Endothelial cell of umbilical vein (primary cell): ENCODE results near the gene PAFAH2. TPM values are rescaled to one million over a fixed set of nuclear protein-coding genes. Genes with fewer than 3 reads are reported as not detected.

Experiments used
- BruUV-seq: library from RNA; stranded (reverse); fragments of 400-500 nt; replicated peaks from 2 replicates; lab custom pipeline; 2021; lab: Mats Ljungman, UMichigan
- CTCF ChIA-PET: fragments of 300-600, 350-600 bp; sonication (Branson Sonifier 250); formaldehyde crosslinking; loops from one replicate; lab custom pipeline; 2021; ENCODE audit warnings: antibody characterized with exemption, inconsistent platforms; lab: Charles Lee
- POLR2A ChIA-PET: fragments of 300-600, 350-600 bp; sonication (Branson Sonifier 250); formaldehyde crosslinking; loops from one replicate; lab custom pipeline; 2021; ENCODE audit warnings: antibody characterized with exemption, inconsistent platforms; lab: Charles Lee
- DNase-seq: peaks from one replicate; pipeline ENCODE4 v3.0.0-alpha.2; 2011; ENCODE audit warnings: low read depth, low spot score
- FAIRE-seq: peaks from 2 replicates; lab custom pipeline; 2011; peaks lifted over from hg19 to GRCh38; lab: Jason Lieb, UNC
- H2AFZ ChIP-seq: 2 replicates; pipeline ENCODE4 v1.6.0; 2012; ENCODE audit warnings: low read depth, low read length, control low read depth, inconsistent platforms
- H3K27ac ChIP-seq: 2 replicates; pipeline ENCODE4 v1.5.1; 2011; ENCODE audit warnings: low read depth, mild to moderate bottlenecking, control low read depth, low read length, moderate library complexity; ENCODE audit not compliant: insufficient read depth
- H3K27me3 ChIP-seq, 2 experiments: 2 replicates each; pipeline versions ENCODE4 v1.6.0 to v1.6.1; 2011; ENCODE audit warnings: low read length in 2 of 2, mixed read lengths in 1 of 2; ENCODE audit not compliant: control insufficient read depth in 2 of 2, insufficient read depth in 2 of 2
- H3K36me3 ChIP-seq, 2 experiments: 2 replicates in 1 of 2; 3 replicates in 1 of 2; pipeline ENCODE4 v1.5.1; 2011; ENCODE audit warnings: low read length in 2 of 2, mild to moderate bottlenecking in 1 of 2, moderate library complexity in 1 of 2; ENCODE audit not compliant: control insufficient read depth in 2 of 2, insufficient read depth in 2 of 2; ENCODE audit errors: extremely low read depth in 1 of 2
- H3K4me1 ChIP-seq: 3 replicates; pipeline ENCODE4 v1.5.1; 2011; ENCODE audit warnings: mild to moderate bottlenecking, low read length; ENCODE audit not compliant: control insufficient read depth, insufficient read depth; ENCODE audit errors: extremely low read depth
- H3K4me2 ChIP-seq: 2 replicates; pipeline ENCODE4 v1.6.1; 2011; ENCODE audit warnings: low read length, control low read depth, mixed read lengths; ENCODE audit not compliant: insufficient read depth
- H3K4me3 ChIP-seq, 3 experiments: fragments of 200-600 bp in 1 of 3; sonication (generic), shearing (Covaris generic) in 1 of 3; replicated peaks in 1 of 3; 2 replicates each; pipeline ENCODE4 v1.5.1; 2011 to 2016; ENCODE audit warnings: control low read depth in 3 of 3, low read length in 3 of 3, mild to moderate bottlenecking in 2 of 3, inconsistent platforms in 1 of 3, low read depth in 1 of 3, moderate library complexity in 1 of 3; ENCODE audit not compliant: insufficient read depth in 1 of 3
- H3K79me2 ChIP-seq: 2 replicates; pipeline ENCODE4 v1.6.0; 2012; ENCODE audit warnings: low read length, inconsistent platforms; ENCODE audit not compliant: control insufficient read depth, insufficient read depth
- H3K9ac ChIP-seq: replicated peaks from 2 replicates; pipeline ENCODE3; 2011; ENCODE audit warnings: low read length, control low read depth; ENCODE audit not compliant: insufficient read depth; ENCODE audit errors: extremely low read depth
- H3K9me1 ChIP-seq: replicated peaks from 3 replicates; pipeline ENCODE4 v1.6.0; 2011; ENCODE audit warnings: mild to moderate bottlenecking, low read length; ENCODE audit not compliant: control insufficient read depth, insufficient read depth; ENCODE audit errors: extremely low read depth
- H3K9me3 ChIP-seq: replicated peaks from 2 replicates; pipeline ENCODE4 v1.5.1; 2012; ENCODE audit warnings: low read length, inconsistent platforms; ENCODE audit not compliant: control insufficient read depth, insufficient read depth
- H4K20me1 ChIP-seq: replicated peaks from 2 replicates; pipeline ENCODE3; 2011; ENCODE audit warnings: mild to moderate bottlenecking, low read length; ENCODE audit not compliant: control insufficient read depth, insufficient read depth; ENCODE audit errors: extremely low read depth
- EZH2 ChIP-seq: IDR thresholded peaks from 2 replicates; pipeline ENCODE4 v1.6.1; 2012; ENCODE audit warnings: borderline replicate concordance, low read depth, mild to moderate bottlenecking, moderate library complexity, low read length, inconsistent platforms; ENCODE audit not compliant: severe bottlenecking
- FOS ChIP-seq: IDR thresholded peaks from 2 replicates; pipeline ENCODE4 v1.6.1; 2011; ENCODE audit warnings: mild to moderate bottlenecking, low read length, moderate library complexity, borderline replicate concordance; ENCODE audit not compliant: insufficient read depth
- GATA2 ChIP-seq: IDR thresholded peaks from 2 replicates; pipeline ENCODE4 v1.7.0; 2011; ENCODE audit warnings: low read depth, mild to moderate bottlenecking, moderate library complexity, mixed read lengths, low read length; ENCODE audit not compliant: insufficient read length, insufficient read depth
- JUN ChIP-seq: IDR thresholded peaks from 2 replicates; pipeline ENCODE4 v1.6.1; 2011; ENCODE audit warnings: borderline replicate concordance, low read depth; ENCODE audit not compliant: insufficient read length, insufficient read depth
- MYC ChIP-seq: IDR thresholded peaks from one replicate; pipeline ENCODE4 v1.6.1; 2011; ENCODE audit warnings: mild to moderate bottlenecking, low read depth, low read length
- POLR2A ChIP-seq: IDR thresholded peaks from 2 replicates; pipeline ENCODE4 v1.6.1; 2012; ENCODE audit warnings: low read depth, mild to moderate bottlenecking, control low read depth, low read length
- POLR2AphosphoS5 ChIP-seq: IDR thresholded peaks from 2 replicates; pipeline ENCODE4 v1.6.1; 2012; ENCODE audit warnings: low read depth, mild to moderate bottlenecking, control low read depth, low read length, moderate library complexity; ENCODE audit not compliant: insufficient read depth
- dilution Hi-C: fragments of 300-500 bp; cut with MboI; formaldehyde crosslinking; loops from one replicate; pipeline ENCODE4 v1.15.0; 2019; ENCODE audit warnings: low sequenced_read_pairs; ENCODE audit not compliant: extremely low pct_ligation_motif_present
- intact Hi-C: fragments of 100-400 bp; cut with micrococcal nuclease; formaldehyde crosslinking; loops from one replicate; pipeline ENCODE4 v1.10.0; 2022
- polyA plus RNA-seq, 4 experiments: library from polyadenylated mRNA; depleted of rRNA in 3 of 4; stranded (reverse) in 3 of 4; unstranded in 1 of 4; fragments of >200 nt; gene quantifications; 2 replicates each; pipeline versions ENCODE4 v1.2.1 to v1.2.3, GENCODE V29; 2011 to 2012; ENCODE audit warnings: missing spikeins in 1 of 4
- total RNA-seq: library from RNA; stranded (reverse); gene quantifications from 2 replicates; pipeline ENCODE4 v1.2.3, GENCODE V29; 2021
- TF ChIP-seq, protein P1 (sequence below): IDR thresholded peaks from 2 replicates; pipeline ENCODE4 v1.6.1; 2011; ENCODE audit not compliant: insufficient read depth, insufficient read length
- TF ChIP-seq, protein P2 (sequence below), 2 donors: IDR thresholded peaks; 1 replicate in 1 of 2; 2 replicates in 1 of 2; pipeline ENCODE4 v1.5.1; 2011; ENCODE audit warnings: low read length in 2 of 2, mild to moderate bottlenecking in 2 of 2, moderate library complexity in 2 of 2, control low read depth in 1 of 2, inconsistent platforms in 1 of 2, low read depth in 1 of 2; ENCODE audit not compliant: insufficient read depth in 1 of 2; ENCODE audit errors: extremely low read depth in 1 of 2

Gene PAFAH2
- total and polyA plus RNA-seq, 2 donors (not counting 3 experiments of a cell fraction or from before 2014, with no cell fraction given) = 6.0 to 6.9 TPM

DNA sequence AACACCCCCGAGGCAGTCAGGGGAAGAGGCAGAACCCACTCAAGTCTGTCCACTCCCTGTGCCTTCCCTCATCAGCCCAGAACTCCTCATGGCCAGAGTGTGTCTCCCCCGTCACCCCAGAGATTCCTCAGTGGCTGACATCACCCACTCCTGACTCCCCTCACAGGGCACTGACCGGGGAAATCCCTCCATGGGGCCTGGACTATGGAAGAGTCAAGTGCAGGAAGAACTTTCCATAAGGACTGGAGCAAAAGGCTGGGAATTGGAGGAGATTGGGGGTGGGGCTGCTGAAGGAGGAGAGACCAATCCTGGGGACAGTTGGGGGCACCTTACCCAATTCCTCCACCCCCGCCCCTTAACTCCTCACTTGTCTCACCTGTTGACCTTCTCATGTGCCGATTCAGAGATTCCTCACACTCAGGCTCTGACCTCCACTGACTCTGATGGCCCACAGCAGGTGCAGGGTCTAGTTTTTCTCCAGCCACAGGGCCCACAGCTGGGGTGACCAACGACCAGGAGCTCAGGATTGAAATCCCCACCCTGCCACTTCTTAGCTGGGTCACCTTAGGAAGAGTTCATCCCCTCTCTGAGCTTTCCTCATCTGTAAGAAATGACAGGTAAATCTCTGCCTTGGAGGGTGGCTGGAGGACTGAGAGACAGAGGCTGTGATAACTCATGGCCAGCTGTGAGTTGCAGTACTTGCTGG lies 23.2 kb upstream of the PAFAH2 start:
- FAIRE-seq (no peak), DNase-seq (no peak)
- no peaks in the 10 kb centered on the region for H3K9me1 ChIP-seq
- CTCF ChIA-PET = interaction anchor here (2.0 to 2.9 kb wide), 2 partner anchors 14 to 126 kb away, joined by 6 to 8 read pairs; no protein-coding TSS in a partner anchor
- intact Hi-C loops (no loop called here), dilution Hi-C loops (no loop called here)
- H3K36me3 ChIP-seq = no peaks in the 10 kb centered on the region
- H3K27me3 ChIP-seq = peaks cover 2 to 4% of the 10 kb centered on the region in 2 experiments
- no peak overlapping the region for H3K4me2 ChIP-seq
- H3K9me3 ChIP-seq = no peaks in the 10 kb centered on the region
- no TSS peak for BruUV-seq
- H4K20me1 ChIP-seq = no peaks in the 10 kb centered on the region
- POLR2A ChIA-PET = no interaction called here
- no peak overlapping the region for H3K27ac ChIP-seq
- peak overlapping the region; percentile 53 for H2AFZ ChIP-seq
- no peak overlapping the region for H3K4me3 ChIP-seq
- TF ChIP-seq, protein P1, sequence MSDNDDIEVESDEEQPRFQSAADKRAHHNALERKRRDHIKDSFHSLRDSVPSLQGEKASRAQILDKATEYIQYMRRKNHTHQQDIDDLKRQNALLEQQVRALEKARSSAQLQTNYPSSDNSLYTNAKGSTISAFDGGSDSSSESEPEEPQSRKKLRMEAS = no peak
- TF ChIP-seq MYC = no peak
- TF ChIP-seq POLR2A = no peak
- TF ChIP-seq, protein P2, sequence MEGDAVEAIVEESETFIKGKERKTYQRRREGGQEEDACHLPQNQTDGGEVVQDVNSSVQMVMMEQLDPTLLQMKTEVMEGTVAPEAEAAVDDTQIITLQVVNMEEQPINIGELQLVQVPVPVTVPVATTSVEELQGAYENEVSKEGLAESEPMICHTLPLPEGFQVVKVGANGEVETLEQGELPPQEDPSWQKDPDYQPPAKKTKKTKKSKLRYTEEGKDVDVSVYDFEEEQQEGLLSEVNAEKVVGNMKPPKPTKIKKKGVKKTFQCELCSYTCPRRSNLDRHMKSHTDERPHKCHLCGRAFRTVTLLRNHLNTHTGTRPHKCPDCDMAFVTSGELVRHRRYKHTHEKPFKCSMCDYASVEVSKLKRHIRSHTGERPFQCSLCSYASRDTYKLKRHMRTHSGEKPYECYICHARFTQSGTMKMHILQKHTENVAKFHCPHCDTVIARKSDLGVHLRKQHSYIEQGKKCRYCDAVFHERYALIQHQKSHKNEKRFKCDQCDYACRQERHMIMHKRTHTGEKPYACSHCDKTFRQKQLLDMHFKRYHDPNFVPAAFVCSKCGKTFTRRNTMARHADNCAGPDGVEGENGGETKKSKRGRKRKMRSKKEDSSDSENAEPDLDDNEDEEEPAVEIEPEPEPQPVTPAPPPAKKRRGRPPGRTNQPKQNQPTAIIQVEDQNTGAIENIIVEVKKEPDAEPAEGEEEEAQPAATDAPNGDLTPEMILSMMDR (IDR thresholded peaks at IDR 0.05; ENCODE audit: extremely low read depth in 1 of 2, insufficient read depth in 1 of 2, low read depth in 1 of 2, low read length in 2 of 2) = no peak
- TF ChIP-seq GATA2 = no peak
- no peak for TF ChIP-seq EZH2
- TF ChIP-seq JUN = no peak
- TF ChIP-seq POLR2AphosphoS5 = no peak
- TF ChIP-seq FOS = no peak
- H3K4me1 ChIP-seq = no peaks in the 10 kb centered on the region
- no peaks in the 10 kb centered on the region for H3K79me2 ChIP-seq
- H3K9ac ChIP-seq = no peak overlapping the region
